Endothelial cell of umbilical vein (primary cell): ENCODE data around the gene SEMA4A. TPM values are rescaled to one million over a fixed set of nuclear protein-coding genes. Genes with fewer than 3 reads are reported as not detected.
A peak's percentile ranks its signal among the peaks of the same experiment; 100 is the strongest.

Source experiments
- BruUV-seq: library from RNA; stranded (reverse); fragments of 400-500 nt; replicated peaks from 2 replicates; lab custom pipeline; 2021; lab: Mats Ljungman, UMichigan
- CTCF ChIA-PET: fragments of 300-600, 350-600 bp; sonication (Branson Sonifier 250); formaldehyde crosslinking; loops from one replicate; lab custom pipeline; 2021; ENCODE audit warnings: antibody characterized with exemption, inconsistent platforms; lab: Charles Lee
- POLR2A ChIA-PET: fragments of 300-600, 350-600 bp; sonication (Branson Sonifier 250); formaldehyde crosslinking; loops from one replicate; lab custom pipeline; 2021; ENCODE audit warnings: antibody characterized with exemption, inconsistent platforms; lab: Charles Lee
- DNase-seq: peaks from one replicate; pipeline ENCODE4 v3.0.0-alpha.2; 2011; ENCODE audit warnings: low read depth, low spot score
- FAIRE-seq: peaks from 2 replicates; lab custom pipeline; 2011; peaks lifted over from hg19 to GRCh38; lab: Jason Lieb, UNC
- H2AFZ ChIP-seq: 2 replicates; pipeline ENCODE4 v1.6.0; 2012; ENCODE audit warnings: low read depth, low read length, control low read depth, inconsistent platforms
- H3K27ac ChIP-seq: 2 replicates; pipeline ENCODE4 v1.5.1; 2011; ENCODE audit warnings: low read depth, mild to moderate bottlenecking, control low read depth, low read length, moderate library complexity; ENCODE audit not compliant: insufficient read depth
- H3K27me3 ChIP-seq, 2 experiments: 2 replicates each; pipeline versions ENCODE4 v1.6.0 to v1.6.1; 2011; ENCODE audit warnings: low read length in 2 of 2, mixed read lengths in 1 of 2; ENCODE audit not compliant: control insufficient read depth in 2 of 2, insufficient read depth in 2 of 2
- H3K36me3 ChIP-seq, 2 experiments: 2 replicates in 1 of 2; 3 replicates in 1 of 2; pipeline ENCODE4 v1.5.1; 2011; ENCODE audit warnings: low read length in 2 of 2, mild to moderate bottlenecking in 1 of 2, moderate library complexity in 1 of 2; ENCODE audit not compliant: control insufficient read depth in 2 of 2, insufficient read depth in 2 of 2; ENCODE audit errors: extremely low read depth in 1 of 2
- H3K4me1 ChIP-seq: 3 replicates; pipeline ENCODE4 v1.5.1; 2011; ENCODE audit warnings: mild to moderate bottlenecking, low read length; ENCODE audit not compliant: control insufficient read depth, insufficient read depth; ENCODE audit errors: extremely low read depth
- H3K4me2 ChIP-seq: 2 replicates; pipeline ENCODE4 v1.6.1; 2011; ENCODE audit warnings: low read length, control low read depth, mixed read lengths; ENCODE audit not compliant: insufficient read depth
- H3K4me3 ChIP-seq, 3 experiments: fragments of 200-600 bp in 1 of 3; sonication (generic), shearing (Covaris generic) in 1 of 3; replicated peaks in 1 of 3; 2 replicates each; pipeline ENCODE4 v1.5.1; 2011 to 2016; ENCODE audit warnings: control low read depth in 3 of 3, low read length in 3 of 3, mild to moderate bottlenecking in 2 of 3, inconsistent platforms in 1 of 3, low read depth in 1 of 3, moderate library complexity in 1 of 3; ENCODE audit not compliant: insufficient read depth in 1 of 3
- H3K79me2 ChIP-seq: 2 replicates; pipeline ENCODE4 v1.6.0; 2012; ENCODE audit warnings: low read length, inconsistent platforms; ENCODE audit not compliant: control insufficient read depth, insufficient read depth
- H3K9ac ChIP-seq: replicated peaks from 2 replicates; pipeline ENCODE3; 2011; ENCODE audit warnings: low read length, control low read depth; ENCODE audit not compliant: insufficient read depth; ENCODE audit errors: extremely low read depth
- H3K9me1 ChIP-seq: replicated peaks from 3 replicates; pipeline ENCODE4 v1.6.0; 2011; ENCODE audit warnings: mild to moderate bottlenecking, low read length; ENCODE audit not compliant: control insufficient read depth, insufficient read depth; ENCODE audit errors: extremely low read depth
- H3K9me3 ChIP-seq: replicated peaks from 2 replicates; pipeline ENCODE4 v1.5.1; 2012; ENCODE audit warnings: low read length, inconsistent platforms; ENCODE audit not compliant: control insufficient read depth, insufficient read depth
- H4K20me1 ChIP-seq: replicated peaks from 2 replicates; pipeline ENCODE3; 2011; ENCODE audit warnings: mild to moderate bottlenecking, low read length; ENCODE audit not compliant: control insufficient read depth, insufficient read depth; ENCODE audit errors: extremely low read depth
- CTCF ChIP-seq, 2 donors: IDR thresholded peaks; 1 replicate in 1 of 2; 2 replicates in 1 of 2; pipeline ENCODE4 v1.5.1; 2011; ENCODE audit warnings: low read length in 2 of 2, mild to moderate bottlenecking in 2 of 2, moderate library complexity in 2 of 2, control low read depth in 1 of 2, inconsistent platforms in 1 of 2, low read depth in 1 of 2; ENCODE audit not compliant: insufficient read depth in 1 of 2; ENCODE audit errors: extremely low read depth in 1 of 2
- EZH2 ChIP-seq: IDR thresholded peaks from 2 replicates; pipeline ENCODE4 v1.6.1; 2012; ENCODE audit warnings: borderline replicate concordance, low read depth, mild to moderate bottlenecking, moderate library complexity, low read length, inconsistent platforms; ENCODE audit not compliant: severe bottlenecking
- FOS ChIP-seq: IDR thresholded peaks from 2 replicates; pipeline ENCODE4 v1.6.1; 2011; ENCODE audit warnings: mild to moderate bottlenecking, low read length, moderate library complexity, borderline replicate concordance; ENCODE audit not compliant: insufficient read depth
- GATA2 ChIP-seq: IDR thresholded peaks from 2 replicates; pipeline ENCODE4 v1.7.0; 2011; ENCODE audit warnings: low read depth, mild to moderate bottlenecking, moderate library complexity, mixed read lengths, low read length; ENCODE audit not compliant: insufficient read length, insufficient read depth
- JUN ChIP-seq: IDR thresholded peaks from 2 replicates; pipeline ENCODE4 v1.6.1; 2011; ENCODE audit warnings: borderline replicate concordance, low read depth; ENCODE audit not compliant: insufficient read length, insufficient read depth
- MAX ChIP-seq: IDR thresholded peaks from 2 replicates; pipeline ENCODE4 v1.6.1; 2011; ENCODE audit not compliant: insufficient read depth, insufficient read length
- MYC ChIP-seq: IDR thresholded peaks from one replicate; pipeline ENCODE4 v1.6.1; 2011; ENCODE audit warnings: mild to moderate bottlenecking, low read depth, low read length
- POLR2A ChIP-seq: IDR thresholded peaks from 2 replicates; pipeline ENCODE4 v1.6.1; 2012; ENCODE audit warnings: low read depth, mild to moderate bottlenecking, control low read depth, low read length
- POLR2AphosphoS5 ChIP-seq: IDR thresholded peaks from 2 replicates; pipeline ENCODE4 v1.6.1; 2012; ENCODE audit warnings: low read depth, mild to moderate bottlenecking, control low read depth, low read length, moderate library complexity; ENCODE audit not compliant: insufficient read depth
- dilution Hi-C: fragments of 300-500 bp; cut with MboI; formaldehyde crosslinking; loops from one replicate; pipeline ENCODE4 v1.15.0; 2019; ENCODE audit warnings: low sequenced_read_pairs; ENCODE audit not compliant: extremely low pct_ligation_motif_present
- intact Hi-C: fragments of 100-400 bp; cut with micrococcal nuclease; formaldehyde crosslinking; loops from one replicate; pipeline ENCODE4 v1.10.0; 2022
- polyA plus RNA-seq, 4 experiments: library from polyadenylated mRNA; depleted of rRNA in 3 of 4; stranded (reverse) in 3 of 4; unstranded in 1 of 4; fragments of >200 nt; gene quantifications; 2 replicates each; pipeline versions ENCODE4 v1.2.1 to v1.2.3, GENCODE V29; 2011 to 2012; ENCODE audit warnings: missing spikeins in 1 of 4
- total RNA-seq: library from RNA; stranded (reverse); gene quantifications from 2 replicates; pipeline ENCODE4 v1.2.3, GENCODE V29; 2021

Gene SEMA4A
- total and polyA plus RNA-seq, 2 donors (not counting 3 experiments of a cell fraction or from before 2014, with no cell fraction given) = 1.5 to 1.6 TPM

GRCh38 chr1:156203331-156203730, 49.9 kb downstream of the SEMA4A start:
- TF ChIP-seq POLR2AphosphoS5 (no peak), JUN (no peak)
- Histone ChIP-seq H3K9me3 (no peaks in the 10 kb centered on the region), H3K4me3 (no peak overlapping the region), H3K4me2 (peak overlapping the region; percentile 21), H3K79me2 (peaks cover 15% of the 10 kb centered on the region), H3K9ac (no peak overlapping the region), H3K27ac (peak overlapping the region; percentile 6), H3K27me3 (no peaks in the 10 kb centered on the region), H3K36me3 (peaks cover 3 to 13% of the 10 kb centered on the region in 2 experiments), H3K9me1 (no peaks in the 10 kb centered on the region), H3K4me1 (peaks cover 6% of the 10 kb centered on the region), H4K20me1 (no peaks in the 10 kb centered on the region), H2AFZ (no peak overlapping the region)
- intact Hi-C loops (no loop called here), dilution Hi-C loops (no loop called here)
- ChIA-PET CTCF (interaction anchor here (0.6 to 1.1 kb wide), 5 partner anchors 9 to 58 kb away, joined by 3 to 6 read pairs (median 3); partner anchors contain the start of gene PMF1), POLR2A (no interaction called here)
- FAIRE-seq = no peak
- no TSS peak for BruUV-seq
- DNase-seq = peak; percentile 32

- FAIRE-seq (no peak), DNase-seq (no peak)
- peaks cover 6% of the 10 kb centered on the region for H3K4me1 ChIP-seq
- no peak overlapping the region for H3K9ac ChIP-seq
- TF ChIP-seq JUN (no peak), POLR2A (no peak), EZH2 (no peak), MYC (no peak), POLR2AphosphoS5 (no peak), GATA2 (no peak), MAX (no peak), FOS (no peak), CTCF (IDR thresholded peaks at IDR 0.05; ENCODE audit: extremely low read depth in 1 of 2, insufficient read depth in 1 of 2, low read depth in 1 of 2, low read length in 2 of 2) (no peak)
- H3K4me3 ChIP-seq = no peak overlapping the region
- intact Hi-C loops (no loop called here), dilution Hi-C loops (no loop called here)
- CTCF ChIA-PET = interaction anchor here (1.1 kb wide), 1 partner anchor 20 kb away, joined by 5 read pairs; no protein-coding TSS in a partner anchor
- no peak overlapping the region for H3K27ac ChIP-seq
- no peaks in the 10 kb centered on the region for H3K27me3 ChIP-seq
- peaks cover 3 to 11% of the 10 kb centered on the region in 2 experiments for H3K36me3 ChIP-seq
- H3K4me2 ChIP-seq = no peak overlapping the region
- H3K9me1 ChIP-seq = no peaks in the 10 kb centered on the region
- no peaks in the 10 kb centered on the region for H3K9me3 ChIP-seq
- POLR2A ChIA-PET = no interaction called here
- no TSS peak for BruUV-seq
- peaks cover 7% of the 10 kb centered on the region for H3K79me2 ChIP-seq
- H4K20me1 ChIP-seq = no peaks in the 10 kb centered on the region
- no peak overlapping the region for H2AFZ ChIP-seq
Measured at GRCh38 chr1:156204686-156205085, 51.3 kb downstream of the SEMA4A start.
